ENCODE data around the gene ANKRD33B. TPM values are rescaled to one million over a fixed set of nuclear protein-coding genes. Genes with fewer than 3 reads are reported as not detected.
"Not testable (repeated sequence)": the region's sequence is repeated elsewhere in the genome, so short reads cannot be mapped to it uniquely, and the experiment has no call there.

ANKRD33B gene
- polyA plus RNA-seq, 3 donors from 2014 or later = 0.13 to 0.15 TPM; not detected in 1

- peak overlapping the region in 2 of 6 donors; percentile 33 to 69 for H3K27ac Mint-ChIP-seq
- peak overlapping the region in 2 of 5 donors; percentile 41 to 64 for H3K4me3 Mint-ChIP-seq
- peaks cover 1 to 11% (median 4%) of the 10 kb centered on the region in 3 donors for H3K27me3 Mint-ChIP-seq (ENCODE audit: low read depth in 3 of 3)
- peaks cover 0 to 4% (median 0%) of the 10 kb centered on the region in 3 donors for H3K36me3 Mint-ChIP-seq
- H3K9me3 Mint-ChIP-seq = no peaks in the 10 kb centered on the region
- H3K4me1 Mint-ChIP-seq = peaks cover 35 to 45% of the 10 kb centered on the region in 2 donors
- no peak for DNase-seq
Observed at GRCh38 chr5:10632110-10632761, 68.4 kb downstream of the ANKRD33B start.

GRCh38 chr5:10633271-10634049 is 69.6 kb downstream of the ANKRD33B start:
- peaks cover 4 to 15% (median 4%) of the 10 kb centered on the region in 3 donors for H3K27me3 Mint-ChIP-seq (ENCODE audit: low read depth in 3 of 3)
- peaks cover 0 to 4% (median under 1%) of the 10 kb centered on the region in 3 donors for H3K36me3 Mint-ChIP-seq

GRCh38 chr5:10634050-10634449 is 70.2 kb downstream of the ANKRD33B start:
- Mint-ChIP-seq H3K27me3 (ENCODE audit: low read depth in 3 of 3) (peaks cover 2 to 21% (median 6%) of the 10 kb centered on the region in 3 donors), H3K27ac (peak overlapping the region; percentile 6 to 94 (median 90)), H3K36me3 (peaks cover 0 to 5% (median 4%) of the 10 kb centered on the region in 3 donors), H3K9me3 (peaks cover 0 to 7% (median 0%) of the 10 kb centered on the region in 6 donors), H3K4me3 (peak overlapping the region; percentile 51 to 89 (median 75)), H3K4me1 (peaks cover 26 to 38% of the 10 kb centered on the region in 2 donors)
- peak in 2 of 3 donors; percentile 12 to 13 for DNase-seq

More at GRCh38 chr5:10633271-10634049, 69.6 kb downstream of the ANKRD33B start:
- peak; percentile 44 to 68 (median 46) for DNase-seq
- Mint-ChIP-seq H3K4me3 (peak overlapping the region; percentile 51 to 89 (median 75)), H3K4me1 (peaks cover 26 to 38% of the 10 kb centered on the region in 2 donors), H3K27ac (peak overlapping the region; percentile 6 to 94 (median 90)), H3K9me3 (peaks cover 0 to 3% (median 0%) of the 10 kb centered on the region in 6 donors)

- peaks cover 0 to 7% (median 0%) of the 10 kb centered on the region in 6 donors for H3K9me3 Mint-ChIP-seq
Observed at GRCh38 chr5:10634562-10634961, 70.7 kb downstream of the ANKRD33B start.

GRCh38 chr5:10635257-10635866 is 71.5 kb downstream of the ANKRD33B start:
- peaks cover 0 to 5% (median 4%) of the 10 kb centered on the region in 3 donors for H3K36me3 Mint-ChIP-seq
- peaks cover 0 to 13% (median 0%) of the 10 kb centered on the region in 6 donors for H3K9me3 Mint-ChIP-seq
- DNase-seq = peak in 1 of 3 donors; percentile 21
- peak overlapping the region in 5 of 6 donors; percentile 61 to 90 (median 80) for H3K27ac Mint-ChIP-seq
- peak overlapping the region in 1 of 5 donors; percentile 71 for H3K4me3 Mint-ChIP-seq
- peaks cover 0 to 26% (median 6%) of the 10 kb centered on the region in 3 donors for H3K27me3 Mint-ChIP-seq (ENCODE audit: low read depth in 3 of 3)
- peaks cover 26 to 38% of the 10 kb centered on the region in 2 donors for H3K4me1 Mint-ChIP-seq

More at GRCh38 chr5:10634562-10634961, 70.7 kb downstream of the ANKRD33B start:
- H3K36me3 Mint-ChIP-seq = peaks cover 0 to 5% (median 4%) of the 10 kb centered on the region in 3 donors
- H3K4me1 Mint-ChIP-seq = peaks cover 26 to 38% of the 10 kb centered on the region in 2 donors
- peaks cover under 1 to 21% (median 6%) of the 10 kb centered on the region in 3 donors for H3K27me3 Mint-ChIP-seq (ENCODE audit: low read depth in 3 of 3)
- DNase-seq = no peak
- peak overlapping the region in 5 of 6 donors; percentile 29 to 90 (median 65) for H3K27ac Mint-ChIP-seq
- peak overlapping the region in 2 of 5 donors; percentile 30 to 71 for H3K4me3 Mint-ChIP-seq

GRCh38 chr5:10635867-10636350 is 72.0 kb downstream of the ANKRD33B start:
- no peak for DNase-seq
- Mint-ChIP-seq H3K4me3 (no peak overlapping the region), H3K4me1 (peaks cover 26 to 38% of the 10 kb centered on the region in 2 donors), H3K9me3 (peaks cover 0 to 13% (median 0%) of the 10 kb centered on the region in 6 donors), H3K36me3 (peaks cover 0 to 5% (median 4%) of the 10 kb centered on the region in 3 donors), H3K27ac (peak overlapping the region in 2 of 6 donors; percentile 61 to 90), H3K27me3 (ENCODE audit: low read depth in 3 of 3) (peaks cover 0 to 32% (median 6%) of the 10 kb centered on the region in 3 donors)

- Mint-ChIP-seq H3K4me1 (peaks cover 26 to 35% of the 10 kb centered on the region in 2 donors), H3K4me3 (no peak overlapping the region), H3K27me3 (ENCODE audit: low read depth in 3 of 3) (peaks cover 0 to 30% (median 6%) of the 10 kb centered on the region in 3 donors), H3K9me3 (peaks cover 0 to 13% (median 0%) of the 10 kb centered on the region in 6 donors), H3K36me3 (peaks cover 0 to 5% (median 0%) of the 10 kb centered on the region in 3 donors), H3K27ac (peak overlapping the region in 2 of 6 donors; percentile 10 to 19)
- no peak for DNase-seq
Observed at GRCh38 chr5:10636363-10637142, 72.7 kb downstream of the ANKRD33B start.

- Mint-ChIP-seq H3K4me3 (no peak overlapping the region), H3K27ac (peak overlapping the region in 2 of 6 donors; percentile 76 to 97), H3K9me3 (peaks cover 0 to 13% (median 0%) of the 10 kb centered on the region in 6 donors), H3K27me3 (ENCODE audit: low read depth in 3 of 3) (peaks cover 0 to 30% (median 6%) of the 10 kb centered on the region in 3 donors), H3K4me1 (peaks cover 26 to 29% of the 10 kb centered on the region in 2 donors), H3K36me3 (peaks cover 0 to 5% (median 0%) of the 10 kb centered on the region in 3 donors)
- DNase-seq = no peak
Observed at GRCh38 chr5:10637944-10638343, 74.1 kb downstream of the ANKRD33B start.

GRCh38 chr5:10638723-10639122 is 74.9 kb downstream of the ANKRD33B start:
- peak overlapping the region in 1 of 5 donors; percentile 63 for H3K4me3 Mint-ChIP-seq
- H3K27me3 Mint-ChIP-seq (ENCODE audit: low read depth in 3 of 3) = peaks cover 3 to 28% (median 6%) of the 10 kb centered on the region in 3 donors
- peaks cover 0 to 13% (median 0%) of the 10 kb centered on the region in 6 donors for H3K9me3 Mint-ChIP-seq

GRCh38 chr5:10639846-10640368 is 76.0 kb downstream of the ANKRD33B start:
- Mint-ChIP-seq H3K27ac (peak overlapping the region in 4 of 6 donors; percentile 35 to 92 (median 62)), H3K4me3 (peak overlapping the region in 1 of 5 donors; percentile 38), H3K4me1 (peaks cover 17 to 19% of the 10 kb centered on the region in 2 donors), H3K9me3 (peaks cover 0 to 13% (median 0%) of the 10 kb centered on the region in 6 donors), H3K27me3 (ENCODE audit: low read depth in 3 of 3) (peaks cover 3 to 28% (median 6%) of the 10 kb centered on the region in 3 donors), H3K36me3 (peaks cover 0 to 5% (median 0%) of the 10 kb centered on the region in 3 donors)
- no peak for DNase-seq

More at GRCh38 chr5:10638723-10639122, 74.9 kb downstream of the ANKRD33B start:
- peaks cover 19 to 22% of the 10 kb centered on the region in 2 donors for H3K4me1 Mint-ChIP-seq
- H3K27ac Mint-ChIP-seq = peak overlapping the region in 4 of 6 donors; percentile 55 to 97 (median 79)
- DNase-seq, H3K36me3 Mint-ChIP-seq: not testable (repeated sequence)

GRCh38 chr5:10642367-10642766 is 78.5 kb downstream of the ANKRD33B start:
- DNase-seq = no peak
- Mint-ChIP-seq H3K4me3 (no peak overlapping the region), H3K27ac (peak overlapping the region in 1 of 6 donors; percentile 62), H3K27me3 (ENCODE audit: low read depth in 3 of 3) (peaks cover 3 to 22% (median 6%) of the 10 kb centered on the region in 3 donors), H3K9me3 (peaks cover 0 to 13% (median 0%) of the 10 kb centered on the region in 6 donors), H3K4me1 (peaks cover 9 to 18% of the 10 kb centered on the region in 2 donors), H3K36me3 (peaks cover 0 to 5% (median 0%) of the 10 kb centered on the region in 3 donors)

- Mint-ChIP-seq H3K4me1 (peaks cover 9 to 18% of the 10 kb centered on the region in 2 donors), H3K27me3 (ENCODE audit: low read depth in 3 of 3) (peaks cover 0 to 12% (median 3%) of the 10 kb centered on the region in 3 donors), H3K36me3 (no peaks in the 10 kb centered on the region), H3K4me3 (no peak overlapping the region), H3K27ac (no peak overlapping the region), H3K9me3 (peaks cover 0 to 6% (median 0%) of the 10 kb centered on the region in 6 donors)
- DNase-seq = no peak
Observed at GRCh38 chr5:10644192-10644591, 80.3 kb downstream of the ANKRD33B start.

All from immature natural killer cell (primary cell).